Measurements from ENCODE around the gene GEMIN5. TPM values are rescaled to one million over a fixed set of nuclear protein-coding genes. Genes with fewer than 3 reads are reported as not detected.

GEMIN5 gene
- total RNA-seq, 1 experiment from 2014 or later: 35.8 TPM

DNA sequence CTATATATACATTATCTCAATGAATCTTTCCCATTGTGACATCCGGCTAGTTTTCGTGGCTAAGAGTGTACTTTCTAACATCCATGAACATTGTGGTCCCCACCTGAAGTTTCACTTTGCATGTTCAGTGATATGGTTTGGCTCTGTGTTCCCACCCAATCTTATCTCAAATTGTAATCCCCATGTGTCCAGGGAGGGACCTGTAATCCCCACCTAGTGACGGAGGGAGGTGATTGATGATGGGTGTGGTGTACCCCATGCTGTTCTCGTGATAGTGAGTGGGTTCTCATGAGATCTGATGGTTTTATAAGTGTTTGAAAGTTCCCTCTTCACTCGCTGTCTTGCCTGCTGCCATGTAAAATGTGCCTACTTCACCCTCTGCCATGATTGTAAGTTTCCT lies 30.9 kb upstream of the GEMIN5 start:
- no peak overlapping the region for H3K27ac Mint-ChIP-seq

More for the DNA sequence above, 30.9 kb upstream of the GEMIN5 start:
- no peaks in the 10 kb centered on the region for H3K79me1 ChIP-seq (ENCODE audit: insufficient read depth, low read depth, low read length, poor library complexity, severe bottlenecking)
- no peak overlapping the region for H2BK20ac ChIP-seq (ENCODE audit: low read depth, low read length, poor library complexity, severe bottlenecking)
- H4K20me1 ChIP-seq (ENCODE audit: control insufficient read depth, insufficient read depth, insufficient read length): no peaks in the 10 kb centered on the region
- H2AK5ac ChIP-seq (ENCODE audit: insufficient read length, low read length): no peak overlapping the region
- H3K4me2 ChIP-seq (ENCODE audit: insufficient read depth, insufficient read length, low read length): no peak overlapping the region
- H2BK120ac ChIP-seq (ENCODE audit: low read depth, low read length, poor library complexity, severe bottlenecking): no peak overlapping the region
- H2BK12ac ChIP-seq (ENCODE audit: insufficient read length, low read depth, low read length): no peak overlapping the region
- H4K8ac ChIP-seq (replicated peaks; ENCODE audit: insufficient read length, low read depth, low read length): no peak overlapping the region
- no peak for DNase-seq
- no peak overlapping the region for H3K4ac ChIP-seq (ENCODE audit: low read depth, low read length)
- no peaks in the 10 kb centered on the region for H3K79me2 ChIP-seq (ENCODE audit: insufficient read depth, low read length)
- H3K23me2 ChIP-seq (ENCODE audit: insufficient read length, low read depth, low read length, poor library complexity, severe bottlenecking): no peaks in the 10 kb centered on the region
- H3K4me1 ChIP-seq (ENCODE audit: insufficient read depth, low read length): no peaks in the 10 kb centered on the region
- no peak overlapping the region for H3K56ac ChIP-seq (ENCODE audit: insufficient read length, low read depth, low read length)
- H4K5ac ChIP-seq (ENCODE audit: insufficient read length, low read depth, low read length): no peak overlapping the region
- H3K36me3 Mint-ChIP-seq (ENCODE audit: insufficient read depth in 1 of 3, low read depth in 3 of 3): peaks cover 0 to 6% (median 5%) of the 10 kb centered on the region in 3 experiments; a peak in 4 of 7 replicates
- H2AFZ ChIP-seq (ENCODE audit: low read length): no peak overlapping the region
- no peak overlapping the region for H4K91ac ChIP-seq (ENCODE audit: insufficient read length, low read depth, low read length)
- H3K27ac ChIP-seq (ENCODE audit: insufficient read length, low read depth, low read length): no peak overlapping the region
- H3K9ac ChIP-seq (ENCODE audit: extremely low read depth, insufficient read length, low read length): no peak overlapping the region
- TF ChIP-seq, protein P1, sequence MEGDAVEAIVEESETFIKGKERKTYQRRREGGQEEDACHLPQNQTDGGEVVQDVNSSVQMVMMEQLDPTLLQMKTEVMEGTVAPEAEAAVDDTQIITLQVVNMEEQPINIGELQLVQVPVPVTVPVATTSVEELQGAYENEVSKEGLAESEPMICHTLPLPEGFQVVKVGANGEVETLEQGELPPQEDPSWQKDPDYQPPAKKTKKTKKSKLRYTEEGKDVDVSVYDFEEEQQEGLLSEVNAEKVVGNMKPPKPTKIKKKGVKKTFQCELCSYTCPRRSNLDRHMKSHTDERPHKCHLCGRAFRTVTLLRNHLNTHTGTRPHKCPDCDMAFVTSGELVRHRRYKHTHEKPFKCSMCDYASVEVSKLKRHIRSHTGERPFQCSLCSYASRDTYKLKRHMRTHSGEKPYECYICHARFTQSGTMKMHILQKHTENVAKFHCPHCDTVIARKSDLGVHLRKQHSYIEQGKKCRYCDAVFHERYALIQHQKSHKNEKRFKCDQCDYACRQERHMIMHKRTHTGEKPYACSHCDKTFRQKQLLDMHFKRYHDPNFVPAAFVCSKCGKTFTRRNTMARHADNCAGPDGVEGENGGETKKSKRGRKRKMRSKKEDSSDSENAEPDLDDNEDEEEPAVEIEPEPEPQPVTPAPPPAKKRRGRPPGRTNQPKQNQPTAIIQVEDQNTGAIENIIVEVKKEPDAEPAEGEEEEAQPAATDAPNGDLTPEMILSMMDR (conservative IDR thresholded peaks at IDR 0.05): no peak
- H2BK5ac ChIP-seq (ENCODE audit: insufficient read length, low read length): no peak overlapping the region
- H3K4me3 Mint-ChIP-seq: no peak overlapping the region
- H3K9me3 Mint-ChIP-seq: no peaks in the 10 kb centered on the region
- no peak overlapping the region for H3K23ac ChIP-seq (ENCODE audit: insufficient read length, low read depth, low read length)
- H3K27me3 Mint-ChIP-seq (ENCODE audit: low read depth): no peaks in the 10 kb centered on the region
- no peaks in the 10 kb centered on the region for H3K27me3 ChIP-seq (ENCODE audit: insufficient read depth, low read length)
- no peaks in the 10 kb centered on the region for H3K9me3 ChIP-seq (ENCODE audit: control insufficient read depth, low read depth, low read length)
- H2BK15ac ChIP-seq (ENCODE audit: low read depth, low read length): no peak overlapping the region
- whole genome bisulfite sequencing (ENCODE audit: extremely low coverage, insufficient read length, low lambda C conversion rate): no CpG with 5 or more reads among the region's 5 CpGs
- no peak overlapping the region for H3K18ac ChIP-seq (ENCODE audit: insufficient read length, low read depth, low read length)
- no peak overlapping the region for H3K14ac ChIP-seq (ENCODE audit: insufficient read depth, low read length)
- H3T11ph ChIP-seq (ENCODE audit: low read length): no peak overlapping the region
- no peaks in the 10 kb centered on the region for H3K4me1 Mint-ChIP-seq
